IMR-90 (cell line): ENCODE results near the gene XIRP1. TPM values are rescaled to one million over a fixed set of nuclear protein-coding genes. Genes with fewer than 3 reads are reported as not detected.

ENCODE experiments used
- ATAC-seq: fragments of 200-7000 bp; cut with Tn5 transposase; 2 replicates; pipeline ENCODE4 v1.9.1; 2020; ENCODE audit warnings: low read depth, mild to moderate bottlenecking, moderate library complexity
- BruUV-seq: library from RNA; stranded (reverse); fragments of 400-500 nt; replicated peaks from 2 replicates; lab custom pipeline; 2021; lab: Mats Ljungman, UMichigan
- CTCF ChIA-PET: fragments of 300-600 bp; formaldehyde crosslinking; extraction: SDS; loops from one replicate; lab custom pipeline; 2021; ENCODE audit warnings: antibody characterized with exemption; lab: Yijun Ruan, JAX
- POLR2A ChIA-PET: fragments of 300-600 bp; sonication (Branson Sonifier 250); formaldehyde crosslinking; loops from one replicate; lab custom pipeline; 2022; ENCODE audit warnings: antibody characterized with exemption; ENCODE audit not compliant: unreplicated experiment; lab: Charles Lee
- DNase-seq: peaks from one replicate; pipeline ENCODE4 v3.0.0; 2013
- H2AFZ ChIP-seq: replicated peaks from 2 replicates; pipeline ENCODE3; 2013; ENCODE audit warnings: low read length, mild to moderate bottlenecking; ENCODE audit not compliant: poor library complexity
- H2AK5ac ChIP-seq: 2 replicates; pipeline ENCODE4 v1.6.1; 2013; ENCODE audit warnings: low read depth, low read length, inconsistent platforms
- H2AK9ac ChIP-seq: replicated peaks from 2 replicates; pipeline ENCODE3; 2013; ENCODE audit warnings: mild to moderate bottlenecking, low read depth, low read length, moderate library complexity; ENCODE audit not compliant: poor library complexity
- H2BK120ac ChIP-seq: 2 replicates; pipeline ENCODE4 v1.6.1; 2013; ENCODE audit warnings: low read depth, low read length, inconsistent platforms
- H2BK15ac ChIP-seq: 3 replicates; pipeline ENCODE4 v1.6.1; 2013; ENCODE audit warnings: low read depth, low read length, inconsistent platforms
- H2BK20ac ChIP-seq: 2 replicates; pipeline ENCODE4 v1.6.1; 2013; ENCODE audit warnings: low read depth, mild to moderate bottlenecking, inconsistent platforms, low read length, moderate library complexity
- H2BK5ac ChIP-seq: 2 replicates; pipeline ENCODE4 v1.6.1; 2013; ENCODE audit warnings: mild to moderate bottlenecking, low read depth, low read length, inconsistent platforms; ENCODE audit not compliant: poor library complexity, severe bottlenecking
- H3K14ac ChIP-seq: replicated peaks from 2 replicates; pipeline ENCODE4 v1.6.1; 2013; ENCODE audit warnings: low read depth, low read length, inconsistent platforms
- H3K18ac ChIP-seq: 2 replicates; pipeline ENCODE4 v1.6.1; 2013; ENCODE audit warnings: low read depth, low read length, control low read depth
- H3K23ac ChIP-seq: 2 replicates; pipeline ENCODE4 v1.6.1; 2013; ENCODE audit warnings: low read depth, low read length, inconsistent platforms
- H3K27ac ChIP-seq: 2 replicates; pipeline ENCODE4 v1.5.1; 2013; ENCODE audit warnings: mild to moderate bottlenecking, control low read depth, low read length; ENCODE audit not compliant: insufficient read depth
- H3K27me3 ChIP-seq: 2 replicates; pipeline ENCODE4 v1.6.1; 2013; ENCODE audit warnings: low read length; ENCODE audit not compliant: control insufficient read depth, insufficient read depth
- H3K36me3 ChIP-seq: 2 replicates; pipeline ENCODE4 v1.6.1; 2013; ENCODE audit warnings: low read length, mixed read lengths; ENCODE audit not compliant: control insufficient read depth, insufficient read depth
- H3K4ac ChIP-seq: 2 replicates; pipeline ENCODE4 v1.6.1; 2013; ENCODE audit warnings: low read depth, low read length, inconsistent platforms
- H3K4me1 ChIP-seq: 2 replicates; pipeline ENCODE4 v1.6.1; 2013; ENCODE audit warnings: low read length, mixed read lengths; ENCODE audit not compliant: control insufficient read depth, insufficient read depth
- H3K4me2 ChIP-seq: 2 replicates; pipeline ENCODE4 v1.6.1; 2013; ENCODE audit warnings: low read depth, mild to moderate bottlenecking, control low read depth, low read length, moderate library complexity
- H3K4me3 ChIP-seq: 2 replicates; pipeline ENCODE4 v1.5.1; 2013; ENCODE audit warnings: low read depth, mild to moderate bottlenecking, control low read depth, low read length, moderate library complexity; ENCODE audit not compliant: insufficient read depth
- H3K56ac ChIP-seq: 2 replicates; pipeline ENCODE4 v1.6.1; 2013; ENCODE audit warnings: low read length, inconsistent platforms; ENCODE audit not compliant: insufficient read depth; ENCODE audit errors: extremely low read depth
- H3K79me1 ChIP-seq, 2 experiments: 2 replicates each; pipeline ENCODE4 v1.6.1; 2013; ENCODE audit warnings: low read length in 2 of 2, inconsistent platforms in 1 of 2, low read depth in 1 of 2
- H3K9ac ChIP-seq: 2 replicates; pipeline ENCODE4 v1.6.1; 2013; ENCODE audit warnings: low read depth, low read length, control low read depth
- H3K9me1 ChIP-seq: 2 replicates; pipeline ENCODE4 v1.6.1; 2013; ENCODE audit warnings: low read length, inconsistent platforms; ENCODE audit not compliant: insufficient read depth
- H3K9me3 ChIP-seq: 2 replicates; pipeline ENCODE4 v1.6.1; 2013; ENCODE audit warnings: low read length; ENCODE audit not compliant: control insufficient read depth, insufficient read depth
- H4K20me1 ChIP-seq: 2 replicates; pipeline ENCODE4 v1.6.1; 2013; ENCODE audit warnings: low read length, inconsistent platforms; ENCODE audit not compliant: insufficient read depth
- H4K5ac ChIP-seq: 2 replicates; pipeline ENCODE4 v1.6.1; 2013; ENCODE audit warnings: mild to moderate bottlenecking, low read depth, low read length, control low read depth
- H4K8ac ChIP-seq, 2 experiments: 2 replicates each; pipeline ENCODE4 v1.6.1; 2013; ENCODE audit warnings: low read depth in 2 of 2, low read length in 2 of 2, control low read depth in 1 of 2, inconsistent platforms in 1 of 2
- H4K91ac ChIP-seq: 2 replicates; pipeline ENCODE4 v1.6.1; 2013; ENCODE audit warnings: low read depth, low read length, inconsistent platforms; ENCODE audit not compliant: insufficient read depth
- CHD1 ChIP-seq: IDR thresholded peaks from 2 replicates; pipeline ENCODE4 v1.6.1; 2012; ENCODE audit warnings: low read depth, low read length, improper control_type of control experiment
- MAZ ChIP-seq: IDR thresholded peaks from 2 replicates; pipeline ENCODE4 v1.6.1; 2012; ENCODE audit warnings: low read depth, mild to moderate bottlenecking, low read length, improper control_type of control experiment, moderate library complexity, borderline replicate concordance
- WGBS, 2 experiments: methylation state at CpG; one replicate each; pipeline versions ENCODE4 v1.1.5 to v1.1.7; 2013; ENCODE audit warnings: missing lambda C conversion rate in 2 of 2; ENCODE audit not compliant: insufficient read length in 1 of 2; ENCODE audit errors: extremely low coverage in 2 of 2; 5-methylcytosine and 5-hydroxymethylcytosine counted together
- dilution Hi-C: fragments of 300-500 bp; cut with HindIII; formaldehyde crosslinking; loops from one replicate; pipeline ENCODE4 v1.14.3; 2018; ENCODE audit warnings: low sequenced_read_pairs; ENCODE audit not compliant: unreplicated experiment
- in situ Hi-C: fragments of 300-500 bp; cut with MboI; formaldehyde crosslinking; loops from 3 replicates; pipeline ENCODE4 v1.14.3; 2019; ENCODE audit warnings: low sequenced_read_pairs, inconsistent platforms, mixed read lengths
- intact Hi-C: fragments of 100-400 bp; cut with micrococcal nuclease; formaldehyde crosslinking; loops from 2 replicates; pipeline ENCODE4 v1.10.0; 2022
- polyA plus RNA-seq, 3 experiments: library from polyadenylated mRNA; depleted of rRNA; stranded (reverse); fragments of >200 nt; gene quantifications; 2 replicates each; pipeline ENCODE4 v1.2.3, GENCODE V29; 2012; ENCODE audit warnings: low replicate concordance in 1 of 3
- total RNA-seq: library from RNA; depleted of rRNA; stranded (reverse); fragments of >200 nt; gene quantifications from 2 replicates; pipeline ENCODE4 v1.2.3, GENCODE V29; 2012

Gene XIRP1
- total and polyA plus RNA-seq, 2 of the 4 experiments (the other 2 are of a cell fraction), result under 0.01 to 0.07 TPM

GRCh38 chr3:39184081-39184967 lies 8.1 kb downstream of the XIRP1 start:
- Histone ChIP-seq H3K36me3 (no peaks in the 10 kb centered on the region), H4K5ac (no peak overlapping the region), H2AK5ac (no peak overlapping the region), H3K79me1 (0 out of 4 replicates have a peak, but pooled peaks cover 0 to 2% of the 10 kb centered on the region in 2 experiments), H3K9ac (no peak overlapping the region), H2AK9ac (no peak overlapping the region), H4K8ac (no peak overlapping the region), H3K4me3 (no peak overlapping the region), H2AFZ (no peak overlapping the region), H4K20me1 (no peaks in the 10 kb centered on the region), H2BK120ac (no peak overlapping the region), H3K9me3 (no peaks in the 10 kb centered on the region), H3K9me1 (0 out of 2 replicates have a peak, but pooled peaks cover 5% of the 10 kb centered on the region), H2BK15ac (no peak overlapping the region), H2BK5ac (no peak overlapping the region), H3K23ac (no peak overlapping the region), H3K4ac (no peak overlapping the region), H3K27ac (no peak overlapping the region), H2BK20ac (no peak overlapping the region), H3K14ac (no peak overlapping the region), H3K4me1 (peaks cover 5% of the 10 kb centered on the region; the same call in 1 of the 2 replicates), H3K56ac (no peak overlapping the region), H4K91ac (no peak overlapping the region), H3K4me2 (no peak overlapping the region), H3K18ac (no peak overlapping the region), H3K27me3 (no peaks in the 10 kb centered on the region)
- dilution Hi-C loops (no loop called here), in situ Hi-C loops (no loop called here), intact Hi-C loops (no loop called here)
- ChIA-PET CTCF (interaction anchor here (0.9 to 1.2 kb wide), 2 partner anchors 59 to 104 kb away, joined by 3 read pairs; no protein-coding TSS in a partner anchor), POLR2A (no interaction called here)
- no peak for DNase-seq
- 80% methylated on average over 6 of the region's 12 CpGs; no CpG with 5 or more reads in 1 of the 2 experiments for WGBS, 2 experiments
- BruUV-seq, result no TSS peak
- no peak for ATAC-seq
- TF ChIP-seq CHD1, result no peak
- TF ChIP-seq MAZ, result no peak
